ENCODE results near the gene WNK1. TPM values are rescaled to one million over a fixed set of nuclear protein-coding genes. Genes with fewer than 3 reads are reported as not detected.
A peak's percentile ranks its signal among the peaks of the same experiment; 100 is the strongest.
"Not testable (repeated sequence)": the region's sequence is repeated elsewhere in the genome, so short reads cannot be mapped to it uniquely, and the experiment has no call there.

WNK1 gene
- total RNA-seq, 4 donors from 2014 or later = 222 to 407 (median 322) TPM

- peak; percentile 64 for ATAC-seq (ENCODE audit: low FRiP score)
- no peak for TF ChIP-seq CTCF (IDR thresholded peaks at IDR 0.05)
- DNase-seq (ENCODE audit: low spot score) = no peak
Measured at GRCh38 chr12:774051-774614, 21.8 kb downstream of the WNK1 start.

- not testable (repeated sequence) for ATAC-seq (ENCODE audit: low FRiP score); DNase-seq (ENCODE audit: low spot score)
Measured at GRCh38 chr12:775973-776771, 23.8 kb downstream of the WNK1 start.

- DNase-seq (ENCODE audit: low spot score); ATAC-seq (ENCODE audit: low FRiP score): not testable (repeated sequence)
Measured at GRCh38 chr12:776772-777373, 24.5 kb downstream of the WNK1 start.

GRCh38 chr12:777550-778047, 25.2 kb downstream of the WNK1 start:
- TF ChIP-seq CTCF (IDR thresholded peaks at IDR 0.05) = no peak
- DNase-seq (ENCODE audit: low spot score) (no peak), ATAC-seq (ENCODE audit: low FRiP score) (no peak)

GRCh38 chr12:778615-779014, 26.2 kb downstream of the WNK1 start:
- ATAC-seq (ENCODE audit: low FRiP score) = no peak

GRCh38 chr12:779745-780734, 27.7 kb downstream of the WNK1 start:
- no peak for TF ChIP-seq CTCF (IDR thresholded peaks at IDR 0.05)
- no peak for DNase-seq (ENCODE audit: low spot score)
- peak; percentile 66 for ATAC-seq (ENCODE audit: low FRiP score)

More at GRCh38 chr12:778615-779014, 26.2 kb downstream of the WNK1 start:
- no peak for TF ChIP-seq CTCF (IDR thresholded peaks at IDR 0.05)
- DNase-seq (ENCODE audit: low spot score) = no peak

GRCh38 chr12:780750-781379, 28.5 kb downstream of the WNK1 start:
- DNase-seq (ENCODE audit: low spot score) (no peak), ATAC-seq (ENCODE audit: low FRiP score) (no peak)
- no peak for TF ChIP-seq CTCF (IDR thresholded peaks at IDR 0.05)
